H9 (cell line): ENCODE measurements around the gene ZNF839. TPM values are rescaled to one million over a fixed set of nuclear protein-coding genes. Genes with fewer than 3 reads are reported as not detected.

ENCODE experiments used
- DNase-seq: peaks from one replicate; pipeline ENCODE4 v3.0.0-alpha.2; 2017
- H2AFZ ChIP-seq: one replicate; pipeline ENCODE4 v1.6.1; 2013; ENCODE audit warnings: mild to moderate bottlenecking, low read length, control low read depth, moderate library complexity
- H2AK5ac ChIP-seq: 2 replicates; pipeline ENCODE4 v1.6.1; 2013; ENCODE audit warnings: low read length, control low read depth, mixed read lengths; ENCODE audit not compliant: insufficient read length
- H2BK120ac ChIP-seq: one replicate; pipeline ENCODE4 v1.6.1; 2013; ENCODE audit warnings: low read depth, mild to moderate bottlenecking, low read length, control low read depth, inconsistent platforms; ENCODE audit not compliant: poor library complexity, severe bottlenecking
- H2BK12ac ChIP-seq: 2 replicates; pipeline ENCODE4 v1.6.1; 2013; ENCODE audit warnings: low read length, control low read depth, mixed read lengths, low read depth; ENCODE audit not compliant: insufficient read length
- H2BK15ac ChIP-seq: 2 replicates; pipeline ENCODE4 v1.6.1; 2013; ENCODE audit warnings: low read depth, low read length, control low read depth
- H2BK20ac ChIP-seq: one replicate; pipeline ENCODE4 v1.6.1; 2013; ENCODE audit warnings: low read depth, mild to moderate bottlenecking, low read length, control low read depth, inconsistent platforms; ENCODE audit not compliant: poor library complexity, severe bottlenecking
- H2BK5ac ChIP-seq: 2 replicates; pipeline ENCODE4 v1.6.1; 2013; ENCODE audit warnings: low read length, control low read depth, mixed read lengths; ENCODE audit not compliant: insufficient read length
- H3K14ac ChIP-seq: 2 replicates; pipeline ENCODE4 v1.6.1; 2013; ENCODE audit warnings: low read length, control low read depth; ENCODE audit not compliant: insufficient read depth
- H3K18ac ChIP-seq: 2 replicates; pipeline ENCODE4 v1.6.1; 2013; ENCODE audit warnings: low read depth, mild to moderate bottlenecking, mixed read lengths, low read length, control low read depth; ENCODE audit not compliant: insufficient read length
- H3K23ac ChIP-seq: 2 replicates; pipeline ENCODE4 v1.6.1; 2013; ENCODE audit warnings: low read length, control low read depth, mixed read lengths, low read depth; ENCODE audit not compliant: insufficient read length
- H3K23me2 ChIP-seq: 2 replicates; pipeline ENCODE4 v1.6.1; 2013; ENCODE audit warnings: low read depth, mild to moderate bottlenecking, mixed read lengths, low read length, control low read depth; ENCODE audit not compliant: insufficient read length, poor library complexity, severe bottlenecking
- H3K27ac ChIP-seq: 2 replicates; pipeline ENCODE4 v1.5.1; 2013; ENCODE audit warnings: low read length, control low read depth, mixed read lengths, low read depth; ENCODE audit not compliant: insufficient read length
- H3K27me3 ChIP-seq: 2 replicates; pipeline ENCODE4 v1.6.1; 2013; ENCODE audit warnings: low read length, control low read depth, inconsistent platforms; ENCODE audit not compliant: insufficient read depth
- H3K4ac ChIP-seq: 2 replicates; pipeline ENCODE4 v1.6.1; 2013; ENCODE audit warnings: low read depth, mild to moderate bottlenecking, control low read depth, inconsistent platforms, low read length, moderate library complexity
- H3K4me1 ChIP-seq: 2 replicates; pipeline ENCODE4 v1.6.1; 2013; ENCODE audit warnings: low read length, control low read depth, inconsistent platforms; ENCODE audit not compliant: insufficient read depth
- H3K4me2 ChIP-seq: 2 replicates; pipeline ENCODE4 v1.6.1; 2013; ENCODE audit warnings: low read length, control low read depth, mixed read lengths; ENCODE audit not compliant: insufficient read length, insufficient read depth
- H3K56ac ChIP-seq: 2 replicates; pipeline ENCODE4 v1.6.1; 2013; ENCODE audit warnings: low read depth, mild to moderate bottlenecking, mixed read lengths, low read length, control low read depth; ENCODE audit not compliant: insufficient read length
- H3K79me1 ChIP-seq: 2 replicates; pipeline ENCODE4 v1.6.1; 2013; ENCODE audit warnings: low read depth, mild to moderate bottlenecking, moderate library complexity, low read length, control low read depth, inconsistent platforms; ENCODE audit not compliant: insufficient read depth, poor library complexity, severe bottlenecking
- H3K79me2 ChIP-seq: 2 replicates; pipeline ENCODE4 v1.6.1; 2013; ENCODE audit warnings: low read length, control low read depth, inconsistent platforms; ENCODE audit not compliant: insufficient read depth
- H3K9ac ChIP-seq: 2 replicates; pipeline ENCODE4 v1.6.1; 2013; ENCODE audit warnings: low read length, control low read depth, mixed read lengths; ENCODE audit not compliant: insufficient read length; ENCODE audit errors: extremely low read depth
- H3K9me3 ChIP-seq: one replicate; pipeline ENCODE4 v1.6.1; 2013; ENCODE audit warnings: low read depth, low read length, inconsistent platforms; ENCODE audit not compliant: control insufficient read depth
- H3T11ph ChIP-seq: one replicate; pipeline ENCODE4 v1.6.1; 2013; ENCODE audit warnings: mild to moderate bottlenecking, low read length, control low read depth, inconsistent platforms
- H4K20me1 ChIP-seq: one replicate; pipeline ENCODE4 v1.6.1; 2013; ENCODE audit not compliant: control insufficient read depth, insufficient read length, insufficient read depth
- H4K5ac ChIP-seq: 2 replicates; pipeline ENCODE4 v1.6.1; 2013; ENCODE audit warnings: low read depth, mild to moderate bottlenecking, mixed read lengths, low read length, control low read depth; ENCODE audit not compliant: insufficient read length
- H4K8ac ChIP-seq: replicated peaks from 2 replicates; pipeline ENCODE4 v1.6.1; 2013; ENCODE audit warnings: low read length, control low read depth, mixed read lengths, low read depth; ENCODE audit not compliant: insufficient read length
- H4K91ac ChIP-seq: 2 replicates; pipeline ENCODE4 v1.6.1; 2013; ENCODE audit warnings: low read depth, mild to moderate bottlenecking, moderate library complexity, mixed read lengths, low read length, control low read depth; ENCODE audit not compliant: insufficient read length
- H3K27ac Mint-ChIP-seq, 3 experiments: 2 replicates in 2 of 3; 3 replicates in 1 of 3; pipeline ENCODE4 v1.8.0; 2020 to 2021; ENCODE audit warnings: mixed read lengths in 3 of 3, mild to moderate bottlenecking in 1 of 3, moderate library complexity in 1 of 3
- H3K27me3 Mint-ChIP-seq: 2 replicates; pipeline ENCODE4 v1.8.0; 2021; ENCODE audit warnings: low read depth, mild to moderate bottlenecking, moderate library complexity, mixed read lengths
- H3K36me3 Mint-ChIP-seq, 3 experiments: 2 replicates in 2 of 3; 3 replicates in 1 of 3; pipeline ENCODE4 v1.8.0; 2020 to 2021; ENCODE audit warnings: low read depth in 3 of 3, mixed read lengths in 3 of 3; ENCODE audit not compliant: insufficient read depth in 1 of 3
- H3K4me1 Mint-ChIP-seq, 2 experiments: 2 replicates each; pipeline ENCODE4 v1.8.0; 2020; ENCODE audit warnings: mixed read lengths in 2 of 2
- H3K4me3 Mint-ChIP-seq, 2 experiments: 2 replicates in 1 of 2; 3 replicates in 1 of 2; pipeline ENCODE4 v1.8.0; 2020 to 2021; ENCODE audit warnings: mild to moderate bottlenecking in 2 of 2, mixed read lengths in 2 of 2, moderate library complexity in 1 of 2
- H3K9me3 Mint-ChIP-seq, 2 experiments: 2 replicates in 1 of 2; 3 replicates in 1 of 2; pipeline ENCODE4 v1.8.0; 2020; ENCODE audit warnings: mild to moderate bottlenecking in 2 of 2, mixed read lengths in 2 of 2, moderate library complexity in 1 of 2
- WGBS: extraction: QIAGEN DNeasy Blood & Tissue Kit; methylation state at CpG from one replicate; pipeline ENCODE4 v1.1.7; 2013; ENCODE audit warnings: missing lambda C conversion rate, low lambda C conversion rate, mixed read lengths; ENCODE audit not compliant: insufficient read length; ENCODE audit errors: extremely low coverage; 5-methylcytosine and 5-hydroxymethylcytosine counted together
- total RNA-seq: library from RNA; stranded (reverse); gene quantifications from 2 replicates; pipeline ENCODE4 v1.2.1, GENCODE V29; 2021
- TF ChIP-seq, protein P1 (sequence below): fragments of 200-600 bp; sonication (generic); conservative IDR thresholded peaks from 3 replicates; pipeline ENCODE4 v1.8.0; 2021; ENCODE audit warnings: antibody characterized with exemption, mild to moderate bottlenecking

Gene ZNF839
- total RNA-seq, 1 experiment from 2014 or later, result 9.4 TPM

DNA sequence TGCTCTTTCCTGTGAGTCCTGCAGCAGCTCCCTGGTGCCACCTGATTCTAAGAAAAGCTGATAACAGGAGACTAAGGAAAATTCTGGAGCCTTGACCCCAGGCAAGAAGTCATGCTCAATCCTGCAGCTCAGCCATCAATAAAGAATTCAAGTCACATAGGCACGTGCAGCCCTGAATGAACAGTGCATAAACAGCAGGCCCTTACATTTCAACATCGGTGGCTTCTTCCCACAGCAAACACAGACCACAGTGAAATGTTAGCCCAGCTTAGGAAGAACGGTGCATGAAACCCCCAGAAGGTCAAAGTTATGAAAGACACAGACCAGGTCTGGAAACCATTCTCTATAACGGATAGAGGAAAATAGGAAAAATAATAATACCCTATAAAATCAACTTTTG, 32.7 kb downstream of the ZNF839 start:
- H3K27me3 Mint-ChIP-seq, result no peaks in the 10 kb centered on the region
- Histone ChIP-seq H4K8ac (no peak overlapping the region), H3K23ac (no peak overlapping the region), H2AK5ac (no peak overlapping the region), H3K79me2 (no peaks in the 10 kb centered on the region), H3K9ac (no peak overlapping the region), H3K4me2 (no peak overlapping the region), H4K5ac (no peak overlapping the region), H3T11ph (no peak overlapping the region), H2BK120ac (no peak overlapping the region), H3K27me3 (no peaks in the 10 kb centered on the region), H4K20me1 (no peaks in the 10 kb centered on the region), H3K4ac (no peak overlapping the region), H3K79me1 (no peaks in the 10 kb centered on the region), H2BK12ac (no peak overlapping the region), H2BK20ac (no peak overlapping the region), H3K18ac (no peak overlapping the region), H3K56ac (no peak overlapping the region), H3K27ac (no peak overlapping the region), H2BK5ac (no peak overlapping the region), H4K91ac (no peak overlapping the region), H3K23me2 (no peaks in the 10 kb centered on the region), H3K9me3 (no peaks in the 10 kb centered on the region), H2AFZ (no peak overlapping the region), H3K14ac (no peak overlapping the region), H3K4me1 (no peaks in the 10 kb centered on the region), H2BK15ac (no peak overlapping the region)
- H3K36me3 Mint-ChIP-seq, result peaks cover 22 to 69% (median 35%) of the 10 kb centered on the region in 3 experiments; a peak in 6 of 7 replicates
- no peaks in the 10 kb centered on the region for H3K9me3 Mint-ChIP-seq
- no peak overlapping the region for H3K4me3 Mint-ChIP-seq
- no peaks in the 10 kb centered on the region for H3K4me1 Mint-ChIP-seq
- DNase-seq, result no peak
- H3K27ac Mint-ChIP-seq, result no peak overlapping the region; a peak in 1 of 7 replicates
- WGBS, result no CpG with 5 or more reads among the region's 4 CpGs
- TF ChIP-seq, protein P1, sequence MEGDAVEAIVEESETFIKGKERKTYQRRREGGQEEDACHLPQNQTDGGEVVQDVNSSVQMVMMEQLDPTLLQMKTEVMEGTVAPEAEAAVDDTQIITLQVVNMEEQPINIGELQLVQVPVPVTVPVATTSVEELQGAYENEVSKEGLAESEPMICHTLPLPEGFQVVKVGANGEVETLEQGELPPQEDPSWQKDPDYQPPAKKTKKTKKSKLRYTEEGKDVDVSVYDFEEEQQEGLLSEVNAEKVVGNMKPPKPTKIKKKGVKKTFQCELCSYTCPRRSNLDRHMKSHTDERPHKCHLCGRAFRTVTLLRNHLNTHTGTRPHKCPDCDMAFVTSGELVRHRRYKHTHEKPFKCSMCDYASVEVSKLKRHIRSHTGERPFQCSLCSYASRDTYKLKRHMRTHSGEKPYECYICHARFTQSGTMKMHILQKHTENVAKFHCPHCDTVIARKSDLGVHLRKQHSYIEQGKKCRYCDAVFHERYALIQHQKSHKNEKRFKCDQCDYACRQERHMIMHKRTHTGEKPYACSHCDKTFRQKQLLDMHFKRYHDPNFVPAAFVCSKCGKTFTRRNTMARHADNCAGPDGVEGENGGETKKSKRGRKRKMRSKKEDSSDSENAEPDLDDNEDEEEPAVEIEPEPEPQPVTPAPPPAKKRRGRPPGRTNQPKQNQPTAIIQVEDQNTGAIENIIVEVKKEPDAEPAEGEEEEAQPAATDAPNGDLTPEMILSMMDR, result no peak
